Measurements from ENCODE around the gene RIMBP2.

RIMBP2 gene

DNA sequence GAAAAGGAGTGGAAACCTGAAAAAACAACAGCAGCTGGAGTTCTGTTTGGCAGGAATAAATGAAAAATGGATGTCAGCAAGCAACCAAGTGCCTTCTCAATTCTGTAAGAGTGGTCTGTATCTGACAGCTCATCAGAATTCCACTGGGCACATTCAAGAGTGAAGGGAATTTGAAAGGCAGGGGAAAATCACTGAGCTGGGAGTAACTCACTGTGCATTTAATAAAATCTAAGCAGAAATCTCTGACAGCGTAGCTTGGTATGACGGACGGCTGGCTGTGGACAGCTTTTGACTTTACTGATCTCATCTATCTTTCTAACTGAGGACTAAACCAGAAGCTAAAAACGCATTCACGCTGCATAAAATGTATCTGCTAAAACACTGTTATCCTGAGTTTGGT is 153.4 kb downstream of the RIMBP2 start:
- DNase-seq: no peak

DNA sequence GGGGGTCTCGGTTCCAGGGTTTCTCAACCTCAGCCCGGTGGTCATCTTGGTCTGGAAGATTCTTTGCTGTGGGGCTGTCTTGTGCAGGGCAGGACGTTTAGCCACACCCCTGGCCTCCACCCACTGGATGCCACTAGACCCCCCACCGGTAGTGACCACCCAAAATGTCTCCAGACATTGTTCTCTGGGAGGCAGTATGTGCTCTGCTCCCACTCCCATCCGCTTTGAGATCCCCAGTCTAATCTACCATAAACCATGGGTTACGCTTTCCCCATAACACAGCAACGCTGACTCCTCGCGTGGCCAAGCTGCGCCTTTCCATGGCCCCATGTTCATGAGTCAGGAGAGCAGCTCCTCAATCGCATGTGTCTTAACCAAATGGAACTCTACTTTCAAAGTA is 155.8 kb downstream of the RIMBP2 start:
- DNase-seq: no peak

DNA sequence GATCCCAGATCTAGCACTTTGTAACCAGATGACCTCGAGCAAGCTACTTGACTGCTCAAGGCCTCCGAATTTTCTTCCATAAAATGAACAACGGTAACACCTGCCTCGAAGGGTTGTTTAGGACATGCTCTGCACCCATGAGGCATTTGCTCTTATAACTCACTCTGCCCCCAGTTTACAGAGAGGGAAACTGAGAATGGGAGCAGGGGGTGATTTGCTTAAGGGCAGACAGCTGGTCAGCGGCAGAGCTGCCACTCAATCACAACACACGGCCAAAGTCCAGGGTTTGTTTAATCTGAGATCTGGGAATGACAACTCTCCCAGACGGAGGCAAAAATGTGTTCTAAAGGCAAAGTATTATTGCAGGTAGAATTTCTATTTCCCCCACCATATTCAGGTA is 156.3 kb downstream of the RIMBP2 start:
- no peak for DNase-seq

DNA sequence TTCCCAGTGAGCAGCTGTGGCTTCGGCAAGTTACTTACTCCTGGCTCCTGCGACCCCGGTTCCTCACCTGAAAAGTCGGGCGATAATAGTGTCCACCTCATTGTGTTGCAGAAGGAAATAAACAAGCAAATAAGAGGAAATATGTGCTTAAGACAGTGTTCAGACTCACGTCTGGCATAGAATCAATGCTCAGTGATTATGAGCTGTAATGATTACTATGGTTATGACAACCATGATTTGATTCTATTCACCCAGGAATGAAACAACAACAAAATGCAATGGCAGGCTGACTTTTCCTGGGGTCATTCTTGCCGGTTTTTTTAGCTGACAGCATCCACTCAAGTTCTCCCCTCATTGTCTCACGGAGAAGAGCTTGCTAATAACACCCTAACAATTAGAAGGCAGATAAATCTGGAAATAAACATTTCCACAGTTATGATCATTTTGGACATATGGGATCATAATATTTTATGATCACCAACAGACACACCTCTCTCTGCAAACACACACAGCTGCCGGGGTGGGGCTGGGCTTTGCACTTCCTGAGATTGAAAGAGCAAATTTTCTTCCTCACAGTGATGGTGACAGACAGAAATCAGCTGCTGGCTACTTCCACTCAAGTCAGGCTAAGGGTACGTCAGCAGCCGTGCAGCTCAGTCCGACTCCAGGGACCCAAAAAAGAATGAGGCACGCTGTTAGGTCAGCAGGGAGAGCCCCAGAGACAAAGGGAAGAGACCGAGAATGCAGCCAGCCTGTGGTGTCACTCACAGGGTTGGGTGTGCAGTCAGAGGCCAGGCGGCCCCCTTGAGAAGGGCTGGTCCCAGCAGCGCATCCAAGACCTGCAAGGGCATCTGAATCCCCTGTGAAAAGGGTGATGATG is 158.0 kb downstream of the RIMBP2 start:
- DNase-seq: no peak

DNA sequence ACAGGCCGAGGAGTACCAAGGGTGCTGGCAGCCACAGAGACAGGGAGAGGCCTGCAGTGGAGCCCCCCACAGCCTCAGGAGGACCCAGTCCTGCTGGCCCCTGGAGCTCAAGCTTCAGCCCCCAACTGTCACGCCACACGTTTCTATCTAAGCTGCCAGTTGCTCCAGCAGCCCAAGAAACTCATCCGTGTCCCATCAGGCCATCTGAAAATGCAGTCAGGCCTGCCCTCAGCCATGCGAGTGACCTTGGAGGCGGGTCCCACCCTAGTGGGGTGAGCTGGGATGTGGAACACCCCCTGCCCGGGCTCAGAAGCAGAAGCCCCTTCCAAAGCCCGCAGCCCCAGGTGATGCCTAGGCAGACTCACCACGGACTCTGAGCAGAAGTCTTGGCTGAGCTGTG is 158.9 kb downstream of the RIMBP2 start:
- no peak for DNase-seq

DNA sequence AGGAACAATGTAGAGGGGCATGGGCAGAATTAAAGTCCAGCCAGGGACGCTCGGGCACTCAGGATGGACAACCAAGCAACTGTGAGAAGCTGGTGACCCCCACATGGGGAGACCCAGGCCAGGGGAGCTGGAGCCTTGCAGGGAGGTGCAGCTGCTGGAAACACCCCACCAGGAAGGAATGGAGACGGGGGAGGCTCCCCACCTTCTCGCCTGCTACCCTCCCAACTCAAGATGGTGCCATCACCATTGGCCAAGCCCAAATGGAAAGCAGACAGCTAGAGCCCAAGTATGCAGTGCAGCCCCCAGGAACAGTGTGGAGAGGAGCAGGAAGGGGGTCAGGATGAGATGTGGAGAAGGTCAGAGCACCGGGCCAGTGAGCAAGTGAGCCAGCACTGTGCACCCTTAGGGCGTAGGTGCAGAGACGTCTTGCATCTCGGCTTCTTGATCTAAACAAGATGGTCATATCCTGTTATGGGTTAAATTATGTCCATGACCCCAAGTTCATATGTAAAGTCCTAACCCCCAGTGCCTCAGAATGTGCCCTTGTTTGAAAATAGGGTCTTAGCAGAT is 159.5 kb downstream of the RIMBP2 start:
- no peak for DNase-seq

DNA sequence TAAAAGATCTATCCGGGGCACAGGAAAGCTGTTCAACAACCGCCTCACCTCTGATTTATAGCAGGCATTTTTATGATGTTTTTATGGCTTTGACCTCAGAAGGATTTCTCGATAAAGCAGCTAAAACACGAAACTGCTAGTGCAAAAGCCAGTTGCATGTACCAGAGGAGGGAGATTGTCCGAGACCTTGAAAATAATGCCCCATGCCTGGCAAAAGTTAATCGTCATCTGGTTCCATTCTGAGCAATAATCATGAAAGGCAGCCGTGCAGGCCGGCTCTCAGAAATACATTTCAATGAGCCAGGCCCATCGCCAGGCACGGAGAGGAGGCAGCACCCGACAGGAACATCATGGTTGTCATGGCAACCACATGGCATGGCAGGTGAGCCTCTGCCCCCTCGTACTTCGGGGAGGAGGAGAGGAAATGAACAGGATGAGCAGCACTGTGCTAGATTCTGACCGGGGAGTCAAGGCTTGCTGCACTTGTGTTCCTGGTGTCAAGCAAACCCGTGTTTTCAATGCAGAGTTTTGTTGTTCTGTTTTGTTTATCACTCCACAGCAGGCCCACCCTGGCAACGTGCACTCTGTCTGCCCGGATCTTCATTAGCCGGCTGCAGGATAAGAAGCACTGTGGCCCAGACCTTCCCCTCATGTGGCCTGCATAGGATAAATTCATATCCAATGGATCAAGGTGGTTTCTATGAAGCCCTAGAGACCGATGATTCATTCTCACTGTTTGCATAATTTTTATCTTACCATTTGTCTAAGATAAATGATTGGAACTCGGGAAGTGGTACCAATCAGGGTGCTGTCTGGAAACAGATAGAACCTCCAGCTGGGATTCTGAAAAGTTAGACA is 160.2 kb downstream of the RIMBP2 start:
- no peak for DNase-seq

DNA sequence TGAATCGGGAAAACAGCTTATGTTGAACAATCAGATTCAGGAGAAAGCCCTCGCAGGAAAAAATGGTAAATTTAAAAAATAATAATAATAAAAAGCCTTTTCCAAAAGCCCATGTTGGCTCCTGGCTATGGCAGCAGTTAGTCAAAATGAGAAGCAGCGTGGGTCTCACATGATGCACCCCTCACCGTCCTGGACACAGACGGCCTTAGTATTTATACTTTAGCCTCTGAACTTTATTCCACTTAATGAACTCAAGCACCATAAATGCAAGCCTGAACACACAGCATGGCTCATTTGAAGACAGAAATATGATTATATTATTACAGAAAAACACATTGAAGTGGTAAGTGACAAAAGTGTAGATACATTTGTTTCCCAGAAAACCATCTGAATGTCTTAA is 160.9 kb downstream of the RIMBP2 start:
- DNase-seq: no peak

DNA sequence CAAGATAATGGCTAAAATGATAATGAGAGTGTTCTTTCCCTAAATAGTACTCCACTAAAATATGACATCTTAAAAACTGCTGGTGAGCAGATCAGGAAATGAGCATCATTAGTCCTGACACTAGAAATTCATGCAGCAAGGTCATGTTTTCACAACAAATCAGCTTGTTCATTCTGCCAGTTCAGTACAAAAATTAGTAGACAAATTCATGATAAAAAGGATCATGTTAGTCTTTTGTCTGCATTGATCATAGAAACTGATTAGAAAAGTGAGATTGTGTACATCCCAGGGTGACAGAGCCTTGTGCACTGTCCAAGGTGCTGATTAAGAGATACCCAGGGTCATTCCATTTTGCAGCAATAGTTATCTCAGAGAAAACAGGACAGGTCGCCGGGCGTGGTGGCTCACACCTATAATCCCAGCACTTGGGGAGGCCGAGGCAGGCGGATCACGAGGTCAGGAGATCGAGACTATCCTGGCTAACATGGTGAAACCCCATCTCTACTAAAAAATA is 163.6 kb downstream of the RIMBP2 start:
- no peak for DNase-seq

DNA sequence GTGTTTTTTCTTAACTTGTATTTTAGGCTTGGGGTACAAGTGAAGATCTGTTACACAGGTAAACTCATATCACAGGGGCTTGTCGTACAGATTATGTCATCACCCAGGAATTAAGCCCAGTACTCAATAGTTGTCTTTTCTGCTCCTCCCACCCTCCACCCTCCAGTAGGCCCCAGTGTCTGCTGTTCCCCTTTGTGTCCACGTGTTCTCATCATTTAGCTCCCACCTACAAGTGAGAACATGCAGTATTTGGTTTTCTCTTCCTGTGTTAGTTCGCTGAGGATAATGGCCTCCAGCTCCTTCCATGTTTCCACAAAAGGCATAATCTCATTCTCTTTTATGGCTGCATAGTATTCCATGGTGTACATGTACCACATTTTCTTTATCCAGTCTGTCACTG is 166.7 kb downstream of the RIMBP2 start:
- no peak for DNase-seq

DNA sequence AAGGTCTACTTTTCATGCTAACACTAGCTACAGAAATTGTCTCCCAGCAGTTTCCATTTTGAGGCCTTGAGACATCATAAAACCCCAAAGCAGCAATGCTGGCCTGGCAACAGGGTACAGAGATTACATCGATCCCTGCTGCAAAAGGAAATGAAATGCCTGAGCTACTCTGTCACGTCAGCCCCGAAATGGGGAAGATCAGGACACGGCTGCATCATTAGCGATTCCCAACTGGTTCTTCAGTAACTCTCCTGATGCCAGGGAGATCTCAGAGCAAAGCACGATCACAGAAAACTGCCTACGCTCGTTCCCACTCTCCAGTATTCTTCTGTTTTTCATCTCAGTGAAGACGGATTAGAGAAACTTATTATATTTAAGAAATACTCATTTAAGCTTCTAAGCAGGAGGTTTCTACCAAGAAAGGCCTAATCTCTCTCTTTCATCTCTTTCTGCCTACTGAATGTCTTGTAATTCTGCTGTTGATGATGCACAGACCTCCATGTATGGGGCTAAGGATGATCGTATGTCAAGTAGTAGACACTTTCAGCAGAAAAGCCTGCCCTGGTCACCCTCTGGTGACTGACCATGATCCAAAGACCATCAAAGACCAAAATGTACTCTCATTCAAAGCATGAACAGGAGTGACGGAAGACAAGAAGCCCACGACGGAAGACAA is 168.5 kb downstream of the RIMBP2 start:
- no peak for DNase-seq

DNA sequence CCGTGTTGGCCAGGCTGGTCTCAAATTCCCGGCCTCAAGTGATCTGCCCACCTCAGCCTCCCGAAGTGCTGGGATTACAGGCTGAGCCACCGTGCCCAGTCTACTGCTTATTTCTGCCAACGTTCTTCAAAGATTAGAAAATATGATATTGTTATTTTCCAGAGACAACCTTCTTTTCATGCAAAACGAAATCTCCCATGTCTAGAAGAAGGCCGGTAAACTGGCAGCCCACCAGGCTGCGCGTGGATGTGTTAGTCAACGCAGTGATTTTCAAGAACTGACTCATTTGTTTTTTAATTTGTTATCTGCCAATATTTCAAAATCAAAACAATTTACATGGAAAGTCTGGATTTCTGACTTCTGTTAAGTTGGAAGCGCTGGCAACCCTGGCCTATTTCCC is 169.6 kb downstream of the RIMBP2 start:
- DNase-seq: no peak

DNA sequence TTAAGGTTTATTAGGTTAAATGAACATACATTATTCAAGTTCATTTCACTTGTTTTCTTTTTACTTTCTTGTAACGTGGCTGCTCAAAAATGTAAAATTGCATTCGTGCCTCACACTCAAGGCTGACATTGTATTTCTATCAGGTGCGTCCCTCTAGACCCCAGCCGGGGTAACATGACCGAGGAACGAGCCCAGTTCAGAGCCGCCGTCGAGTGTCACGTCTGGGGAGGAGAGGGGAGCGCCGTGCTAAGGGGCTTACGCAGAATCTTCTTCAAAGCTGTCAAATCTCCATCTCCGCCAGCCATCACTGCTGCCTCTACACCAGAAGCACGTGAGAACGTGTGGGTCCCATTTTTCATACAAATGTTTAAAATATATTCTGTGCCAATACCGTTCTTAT is 170.6 kb downstream of the RIMBP2 start:
- DNase-seq: no peak

DNA sequence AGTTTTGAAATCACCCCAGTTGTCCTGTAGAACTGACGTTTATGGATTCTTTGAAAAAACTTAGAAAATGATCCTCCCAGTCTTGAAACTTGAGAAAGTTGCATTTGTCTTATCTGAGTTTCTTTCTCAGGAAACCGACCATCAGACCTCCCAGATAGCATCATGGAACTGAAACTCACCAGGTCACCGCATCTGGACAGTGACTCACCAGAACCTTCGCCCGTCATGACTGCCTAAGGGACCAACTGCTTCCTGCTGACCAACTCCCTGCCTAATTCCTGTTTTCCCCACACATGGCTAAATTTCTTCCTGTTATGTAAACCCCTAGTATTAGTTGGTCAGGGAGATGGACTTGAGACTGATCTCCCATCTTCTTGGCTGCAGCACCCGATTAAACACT is 175.7 kb downstream of the RIMBP2 start:
- DNase-seq: no peak

DNA sequence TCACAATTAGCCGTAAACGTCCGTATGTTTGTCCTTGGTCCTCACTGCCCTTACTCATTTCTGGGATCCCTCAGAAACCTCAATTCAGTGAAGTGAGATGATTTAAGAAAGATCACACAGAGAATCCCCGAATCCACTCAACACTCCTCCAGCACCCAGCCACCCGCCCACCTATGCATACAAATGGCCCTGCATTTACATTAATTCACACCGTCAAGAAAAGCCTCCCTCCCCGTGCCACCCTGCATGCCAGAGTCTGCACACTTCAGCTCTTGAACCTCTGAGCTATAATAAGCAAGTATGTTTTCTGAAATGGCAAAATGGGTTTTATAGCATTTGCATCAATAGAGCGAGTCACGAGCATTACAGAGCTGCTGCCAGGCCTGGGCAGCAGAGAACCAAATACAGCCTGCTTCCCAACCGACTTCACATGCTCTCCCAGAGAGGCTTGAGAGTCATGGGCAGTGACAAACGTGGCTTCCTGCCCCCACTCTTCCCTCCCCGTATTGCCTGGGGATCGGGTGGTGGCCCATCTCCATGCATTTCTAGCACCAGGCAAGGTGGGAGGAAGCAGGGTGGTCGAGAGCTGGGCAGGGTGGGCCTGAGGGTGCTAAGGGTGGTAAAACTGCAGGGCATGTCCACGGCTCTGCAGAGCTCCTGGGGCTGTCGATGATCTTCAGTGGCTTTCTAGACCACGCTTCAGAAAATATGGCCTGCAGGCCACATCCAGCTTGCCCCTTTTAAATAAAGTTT is 177.6 kb downstream of the RIMBP2 start:
- no peak for DNase-seq

DNA sequence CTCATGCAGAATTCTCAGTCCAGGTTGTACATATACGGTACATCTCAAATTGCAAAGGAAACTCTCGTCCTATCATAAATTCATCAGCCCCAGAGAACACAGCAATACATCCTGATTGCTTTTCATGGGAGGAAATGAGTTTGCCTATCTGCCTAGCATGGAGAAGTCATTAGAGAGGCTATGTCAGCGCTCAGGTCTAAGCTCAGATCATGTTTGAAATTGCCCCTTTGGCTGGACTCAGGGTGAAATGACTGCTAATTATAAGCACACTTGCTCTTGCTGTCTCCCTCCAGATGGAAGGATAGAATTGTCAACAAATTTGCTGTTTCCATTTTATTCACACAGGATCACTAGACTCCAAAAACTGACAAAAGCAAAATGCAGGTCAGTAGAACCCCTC is 178.4 kb downstream of the RIMBP2 start:
- no peak for DNase-seq

DNA sequence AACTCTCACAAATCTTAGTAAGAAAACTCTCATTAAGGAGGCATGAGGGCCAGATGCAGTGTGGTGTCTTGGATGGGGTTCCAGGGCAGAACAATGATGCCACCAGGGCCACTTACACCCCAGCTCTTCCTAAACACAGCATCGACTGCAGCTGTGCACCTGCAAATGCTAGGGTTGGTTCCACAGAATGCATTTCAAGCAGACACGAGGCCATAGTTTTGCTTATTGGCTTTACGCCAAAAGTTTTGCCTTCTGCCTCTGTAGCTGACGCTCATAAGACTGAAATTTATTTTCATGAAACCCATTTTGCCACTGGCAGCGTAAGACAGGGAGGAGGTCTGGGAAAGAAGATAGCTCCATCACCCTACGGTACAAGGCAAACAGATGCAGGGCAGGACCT is 179.0 kb downstream of the RIMBP2 start:
- DNase-seq: no peak

DNA sequence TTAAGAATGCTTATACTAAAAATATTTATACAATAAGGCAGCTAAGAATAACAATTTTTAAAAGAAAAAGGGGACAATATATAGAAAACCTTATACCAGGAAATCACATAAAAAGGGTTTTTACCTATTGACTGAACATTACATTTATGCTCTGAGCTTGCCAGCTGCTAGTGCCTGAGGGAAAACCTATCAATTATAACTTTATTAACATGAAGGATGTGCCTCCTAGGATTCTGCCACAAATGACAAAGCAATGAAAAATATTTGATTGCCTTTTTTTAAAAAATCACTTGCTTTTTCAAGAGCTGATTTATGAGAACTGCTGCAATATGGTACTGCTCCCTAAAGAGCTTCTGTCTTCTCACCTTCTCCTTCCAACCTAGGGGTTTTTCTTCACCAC is 185.7 kb downstream of the RIMBP2 start:
- no peak for DNase-seq

DNA sequence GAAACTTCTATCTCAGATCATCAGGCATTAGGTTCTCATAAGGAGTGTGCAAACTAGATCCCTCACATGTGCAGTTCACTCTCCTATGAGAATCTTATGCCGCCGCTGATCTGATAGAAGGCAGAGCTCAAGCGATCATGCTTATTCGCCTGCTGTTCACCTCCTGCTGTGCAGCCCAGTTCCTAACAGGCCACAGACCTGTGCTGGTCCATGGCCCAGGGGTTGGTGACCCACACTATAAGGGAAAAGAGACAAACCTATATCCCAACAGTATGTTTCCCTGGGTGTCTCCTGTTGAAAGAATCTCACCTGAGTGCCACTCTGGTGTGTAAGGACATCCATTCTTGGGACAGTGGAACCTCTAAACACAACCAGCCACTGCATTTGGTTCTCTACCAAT is 186.3 kb downstream of the RIMBP2 start:
- no peak for DNase-seq

DNA sequence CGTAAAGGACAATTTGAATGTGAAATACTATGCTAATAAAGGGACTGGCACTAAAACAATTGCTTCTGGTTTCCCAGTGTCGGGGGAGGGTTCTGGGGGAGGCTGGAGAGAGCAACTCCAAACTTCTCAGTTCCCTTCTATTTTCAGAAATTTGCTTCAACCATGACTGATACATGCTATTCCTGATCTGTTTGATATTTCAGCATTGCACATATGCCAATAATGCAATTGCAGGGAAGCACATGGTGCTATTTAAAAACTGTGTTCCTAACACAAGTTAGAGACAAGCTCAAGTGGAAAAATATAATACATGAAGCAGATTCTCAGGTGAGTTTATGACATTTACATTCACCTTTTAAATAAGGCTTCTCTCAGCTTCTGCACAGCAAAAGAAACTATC is 188.9 kb downstream of the RIMBP2 start:
- no peak for DNase-seq

DNA sequence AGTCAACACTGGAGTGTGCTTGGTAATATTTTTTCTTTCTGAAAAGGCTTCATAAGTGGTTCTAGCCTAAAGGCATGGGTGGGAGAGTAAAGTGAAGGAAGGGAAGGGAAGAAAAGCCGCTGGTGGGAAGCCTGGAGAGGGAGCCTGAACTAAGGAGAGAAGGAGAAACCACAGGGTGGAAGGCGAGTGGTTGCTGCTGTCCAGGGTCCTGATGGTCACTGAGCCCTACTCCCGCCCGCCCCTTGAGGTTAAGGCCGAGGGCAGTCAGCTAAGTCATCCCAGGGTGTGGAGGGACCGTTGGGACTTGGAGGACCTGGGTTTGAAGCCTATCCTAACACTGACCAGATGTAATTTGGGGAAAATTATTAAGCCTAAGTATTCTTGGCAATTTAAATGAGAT is 189.3 kb downstream of the RIMBP2 start:
- DNase-seq: no peak

Measured in inflammatory macrophage treated with lipopolysaccharide for 1 hour (primary cell).